Measurements from ENCODE around the gene BIN2.

GRCh38 chr12:51269174-51270066, 54.6 kb downstream of the BIN2 start:
- TF ChIP-seq, protein P1, sequence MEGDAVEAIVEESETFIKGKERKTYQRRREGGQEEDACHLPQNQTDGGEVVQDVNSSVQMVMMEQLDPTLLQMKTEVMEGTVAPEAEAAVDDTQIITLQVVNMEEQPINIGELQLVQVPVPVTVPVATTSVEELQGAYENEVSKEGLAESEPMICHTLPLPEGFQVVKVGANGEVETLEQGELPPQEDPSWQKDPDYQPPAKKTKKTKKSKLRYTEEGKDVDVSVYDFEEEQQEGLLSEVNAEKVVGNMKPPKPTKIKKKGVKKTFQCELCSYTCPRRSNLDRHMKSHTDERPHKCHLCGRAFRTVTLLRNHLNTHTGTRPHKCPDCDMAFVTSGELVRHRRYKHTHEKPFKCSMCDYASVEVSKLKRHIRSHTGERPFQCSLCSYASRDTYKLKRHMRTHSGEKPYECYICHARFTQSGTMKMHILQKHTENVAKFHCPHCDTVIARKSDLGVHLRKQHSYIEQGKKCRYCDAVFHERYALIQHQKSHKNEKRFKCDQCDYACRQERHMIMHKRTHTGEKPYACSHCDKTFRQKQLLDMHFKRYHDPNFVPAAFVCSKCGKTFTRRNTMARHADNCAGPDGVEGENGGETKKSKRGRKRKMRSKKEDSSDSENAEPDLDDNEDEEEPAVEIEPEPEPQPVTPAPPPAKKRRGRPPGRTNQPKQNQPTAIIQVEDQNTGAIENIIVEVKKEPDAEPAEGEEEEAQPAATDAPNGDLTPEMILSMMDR (conservative IDR thresholded peaks at IDR 0.05; ENCODE audit: low read depth, low read length): peak; percentile 28
- TF ChIP-seq SMC3 (IDR thresholded peaks at IDR 0.05; ENCODE audit: low read depth, low read length): 0 out of 2 replicates have a peak, but pooled peaks have one; percentile 27
- no peak for TF ChIP-seq POLR2A (IDR thresholded peaks at IDR 0.05; ENCODE audit: low read depth, low read length)
- TF ChIP-seq, protein P2, sequence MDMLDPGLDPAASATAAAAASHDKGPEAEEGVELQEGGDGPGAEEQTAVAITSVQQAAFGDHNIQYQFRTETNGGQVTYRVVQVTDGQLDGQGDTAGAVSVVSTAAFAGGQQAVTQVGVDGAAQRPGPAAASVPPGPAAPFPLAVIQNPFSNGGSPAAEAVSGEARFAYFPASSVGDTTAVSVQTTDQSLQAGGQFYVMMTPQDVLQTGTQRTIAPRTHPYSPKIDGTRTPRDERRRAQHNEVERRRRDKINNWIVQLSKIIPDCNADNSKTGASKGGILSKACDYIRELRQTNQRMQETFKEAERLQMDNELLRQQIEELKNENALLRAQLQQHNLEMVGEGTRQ (IDR thresholded peaks at IDR 0.05; ENCODE audit: low read depth, low read length): no peak
- no peak for TF ChIP-seq CEBPB (IDR thresholded peaks at IDR 0.05; ENCODE audit: low read depth, low read length)
- no peak for TF ChIP-seq MXI1 (IDR thresholded peaks at IDR 0.05; ENCODE audit: borderline replicate concordance, low read depth, low read length)
- no peak for TF ChIP-seq MAFK (IDR thresholded peaks at IDR 0.05; ENCODE audit: low read depth, low read length)
- TF ChIP-seq RAD21 (IDR thresholded peaks at IDR 0.05; ENCODE audit: low read length): peak; percentile 41
- TF ChIP-seq RFX5 (IDR thresholded peaks at IDR 0.05; ENCODE audit: low read depth, low read length): no peak
- no peak for TF ChIP-seq MAZ (IDR thresholded peaks at IDR 0.05; ENCODE audit: borderline replicate concordance, low read depth, low read length)
- TF ChIP-seq NFE2L2 (IDR thresholded peaks at IDR 0.05; ENCODE audit: low read depth, low read length): no peak
- no peak for TF ChIP-seq FOS (IDR thresholded peaks at IDR 0.05; ENCODE audit: low read depth, low read length)

Measured in IMR-90 (cell line).